GM12878 (cell line): ENCODE results near the gene COX6A1.

Source experiments
- EP300 ChIP-seq, 2 experiments: fragments of 150-350 bp in 1 of 2; IDR thresholded peaks; 2 replicates each; pipeline ENCODE4 v1.6.1; 2011 to 2012; ENCODE audit warnings: low read depth in 2 of 2, low read length in 2 of 2, borderline replicate concordance in 1 of 2, improper control_type of control experiment in 1 of 2, inconsistent platforms in 1 of 2; ENCODE audit not compliant: control insufficient read depth in 1 of 2
- USF1 ChIP-seq: IDR thresholded peaks from 2 replicates; pipeline ENCODE4 v1.6.1; 2011; ENCODE audit warnings: borderline replicate concordance, low read depth, mild to moderate bottlenecking, moderate library complexity, mixed read lengths, low read length; ENCODE audit not compliant: insufficient read depth; ENCODE audit errors: extremely low read length
- ZNF274 ChIP-seq: IDR thresholded peaks from one replicate; pipeline ENCODE4 v1.8.0; 2011; ENCODE audit not compliant: insufficient read length, insufficient read depth

GRCh38 chr12:120489018-120489417 is 51.1 kb downstream of the COX6A1 start:
- no peak for TF ChIP-seq EP300 (IDR thresholded peaks at IDR 0.05; ENCODE audit: borderline replicate concordance in 1 of 2, control insufficient read depth in 1 of 2, low read depth in 2 of 2, low read length in 2 of 2)
- no peak for TF ChIP-seq USF1
- no peak for TF ChIP-seq ZNF274
